ENCODE results near the gene CCDC85C. TPM values are rescaled to one million over a fixed set of nuclear protein-coding genes. Genes with fewer than 3 reads are reported as not detected.

CCDC85C gene
- total and polyA plus RNA-seq, 10 of the 15 experiments (the other 5 are each of a cell fraction or from before 2014, with no cell fraction given), result 0.03 to 3.6 (median 1.1) TPM

DNA sequence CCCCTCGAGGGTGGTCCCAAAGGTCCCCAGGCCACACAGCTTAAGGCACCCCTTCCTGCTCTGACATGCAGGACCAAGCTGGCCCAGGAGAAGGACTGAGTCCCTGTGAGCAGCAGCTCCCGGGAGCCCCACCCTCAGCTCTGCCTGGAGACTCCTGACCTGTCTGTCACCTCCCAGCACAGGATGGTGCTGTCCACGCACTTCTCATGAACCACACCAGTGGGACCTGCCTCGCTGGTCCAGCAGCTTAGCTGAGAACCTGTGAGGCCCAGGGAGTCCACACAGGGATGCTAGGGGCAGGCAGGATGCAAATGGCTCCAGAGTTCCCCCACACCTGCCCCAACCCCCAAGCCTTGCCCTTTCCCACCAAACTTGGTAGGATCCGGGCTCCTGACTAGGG lies 27.7 kb downstream of the CCDC85C start:
- no peak for FAIRE-seq
- Histone ChIP-seq H3K79me2 (ENCODE audit: control insufficient read depth, insufficient read depth, low read length) (no peaks in the 10 kb centered on the region), H3K4me3 (no peak overlapping the region), H3K27ac (ENCODE audit: control insufficient read depth, insufficient read depth) (no peak overlapping the region), H3K4me1 (ENCODE audit: control insufficient read depth, insufficient read depth, low read length) (no peaks in the 10 kb centered on the region), H3K4me2 (ENCODE audit: control insufficient read depth, insufficient read depth) (no peak overlapping the region), H2AFZ (ENCODE audit: control insufficient read depth, low read depth, low read length) (no peak overlapping the region), H4K20me1 (ENCODE audit: control insufficient read depth, insufficient read depth) (no peaks in the 10 kb centered on the region), H3K27me3 (replicated peaks in 1 of 2; ENCODE audit: control insufficient read depth in 2 of 2, insufficient read depth in 2 of 2, low read length in 1 of 2) (no peaks in the 10 kb centered on the region), H3K36me3 (ENCODE audit: control insufficient read depth in 2 of 2, insufficient read depth in 2 of 2, low read length in 1 of 2) (no peaks in the 10 kb centered on the region), H3K9me3 (replicated peaks; ENCODE audit: control insufficient read depth, insufficient read depth, low read length) (no peaks in the 10 kb centered on the region), H3K9ac (ENCODE audit: control insufficient read depth, insufficient read depth, low read length) (no peak overlapping the region)
- no peak for ATAC-seq
- intact Hi-C loops (cut with micrococcal nuclease; ENCODE audit: unreplicated experiment) (no loop called here), in situ Hi-C loops (cut with MboI) (no loop called here)
- CTCF ChIA-PET, result interaction anchor here (1.5 kb wide), 1 partner anchor 29 kb away, joined by 5 read pairs; no protein-coding TSS in a partner anchor
- DNase-seq (ENCODE audit: low read depth, low spot score), result no peak
- RAD21 ChIA-PET (ENCODE audit: unreplicated experiment), result interaction anchor here (1.0 to 1.6 kb wide), 2 partner anchors 29 to 52 kb away, joined by 3 to 4 read pairs; no protein-coding TSS in a partner anchor
- 32% methylated on average over 5 of the region's 5 CpGs for WGBS (ENCODE audit: insufficient coverage, insufficient replicate concordance, low lambda C conversion rate, missing lambda C conversion rate)
- POLR2A ChIA-PET, result no interaction called here
- SMC1A ChIA-PET (ENCODE audit: uncharacterized antibody, unreplicated experiment), result interaction anchor here (1.4 kb wide), 1 partner anchor 25 kb away, joined by 3 read pairs; no protein-coding TSS in a partner anchor
- BruUV-seq (replicated peaks), result no TSS peak
- TF ChIP-seq NFIC (IDR thresholded peaks at IDR 0.05; ENCODE audit: low read depth, low read length) (no peak), GATAD2B (conservative IDR thresholded peaks at IDR 0.05; ENCODE audit: low read depth) (no peak), SP1 (IDR thresholded peaks at IDR 0.05; ENCODE audit: low read depth, low read length) (no peak), SMC3 (IDR thresholded peaks at IDR 0.05; ENCODE audit: borderline replicate concordance, low read length) (no peak), CHD1 (IDR thresholded peaks at IDR 0.05; ENCODE audit: low read depth, low read length) (no peak), RBBP5 (conservative IDR thresholded peaks at IDR 0.05) (no peak), TCF7 (IDR thresholded peaks at IDR 0.05; ENCODE audit: borderline replicate concordance) (no peak), NFXL1 (IDR thresholded peaks at IDR 0.05; ENCODE audit: borderline replicate concordance) (no peak), NFYA (IDR thresholded peaks at IDR 0.05; ENCODE audit: borderline replicate concordance, low read depth, low read length) (no peak), HDGF (IDR thresholded peaks at IDR 0.05) (no peak), RELB (IDR thresholded peaks at IDR 0.05; ENCODE audit: low read depth) (no peak), BCL3 (IDR thresholded peaks at IDR 0.05; ENCODE audit: borderline replicate concordance, insufficient read depth, low read depth, low read length, poor library complexity, severe bottlenecking) (no peak), RFX5 (IDR thresholded peaks at IDR 0.05; ENCODE audit: low read depth, low read length) (no peak), SIX5 (IDR thresholded peaks at IDR 0.05; ENCODE audit: low read depth, low read length, severe bottlenecking) (no peak)
- TF ChIP-seq, protein P1, sequence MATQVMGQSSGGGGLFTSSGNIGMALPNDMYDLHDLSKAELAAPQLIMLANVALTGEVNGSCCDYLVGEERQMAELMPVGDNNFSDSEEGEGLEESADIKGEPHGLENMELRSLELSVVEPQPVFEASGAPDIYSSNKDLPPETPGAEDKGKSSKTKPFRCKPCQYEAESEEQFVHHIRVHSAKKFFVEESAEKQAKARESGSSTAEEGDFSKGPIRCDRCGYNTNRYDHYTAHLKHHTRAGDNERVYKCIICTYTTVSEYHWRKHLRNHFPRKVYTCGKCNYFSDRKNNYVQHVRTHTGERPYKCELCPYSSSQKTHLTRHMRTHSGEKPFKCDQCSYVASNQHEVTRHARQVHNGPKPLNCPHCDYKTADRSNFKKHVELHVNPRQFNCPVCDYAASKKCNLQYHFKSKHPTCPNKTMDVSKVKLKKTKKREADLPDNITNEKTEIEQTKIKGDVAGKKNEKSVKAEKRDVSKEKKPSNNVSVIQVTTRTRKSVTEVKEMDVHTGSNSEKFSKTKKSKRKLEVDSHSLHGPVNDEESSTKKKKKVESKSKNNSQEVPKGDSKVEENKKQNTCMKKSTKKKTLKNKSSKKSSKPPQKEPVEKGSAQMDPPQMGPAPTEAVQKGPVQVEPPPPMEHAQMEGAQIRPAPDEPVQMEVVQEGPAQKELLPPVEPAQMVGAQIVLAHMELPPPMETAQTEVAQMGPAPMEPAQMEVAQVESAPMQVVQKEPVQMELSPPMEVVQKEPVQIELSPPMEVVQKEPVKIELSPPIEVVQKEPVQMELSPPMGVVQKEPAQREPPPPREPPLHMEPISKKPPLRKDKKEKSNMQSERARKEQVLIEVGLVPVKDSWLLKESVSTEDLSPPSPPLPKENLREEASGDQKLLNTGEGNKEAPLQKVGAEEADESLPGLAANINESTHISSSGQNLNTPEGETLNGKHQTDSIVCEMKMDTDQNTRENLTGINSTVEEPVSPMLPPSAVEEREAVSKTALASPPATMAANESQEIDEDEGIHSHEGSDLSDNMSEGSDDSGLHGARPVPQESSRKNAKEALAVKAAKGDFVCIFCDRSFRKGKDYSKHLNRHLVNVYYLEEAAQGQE (IDR thresholded peaks at IDR 0.05; ENCODE audit: low read depth, low read length), result no peak
- TF ChIP-seq, protein P2, sequence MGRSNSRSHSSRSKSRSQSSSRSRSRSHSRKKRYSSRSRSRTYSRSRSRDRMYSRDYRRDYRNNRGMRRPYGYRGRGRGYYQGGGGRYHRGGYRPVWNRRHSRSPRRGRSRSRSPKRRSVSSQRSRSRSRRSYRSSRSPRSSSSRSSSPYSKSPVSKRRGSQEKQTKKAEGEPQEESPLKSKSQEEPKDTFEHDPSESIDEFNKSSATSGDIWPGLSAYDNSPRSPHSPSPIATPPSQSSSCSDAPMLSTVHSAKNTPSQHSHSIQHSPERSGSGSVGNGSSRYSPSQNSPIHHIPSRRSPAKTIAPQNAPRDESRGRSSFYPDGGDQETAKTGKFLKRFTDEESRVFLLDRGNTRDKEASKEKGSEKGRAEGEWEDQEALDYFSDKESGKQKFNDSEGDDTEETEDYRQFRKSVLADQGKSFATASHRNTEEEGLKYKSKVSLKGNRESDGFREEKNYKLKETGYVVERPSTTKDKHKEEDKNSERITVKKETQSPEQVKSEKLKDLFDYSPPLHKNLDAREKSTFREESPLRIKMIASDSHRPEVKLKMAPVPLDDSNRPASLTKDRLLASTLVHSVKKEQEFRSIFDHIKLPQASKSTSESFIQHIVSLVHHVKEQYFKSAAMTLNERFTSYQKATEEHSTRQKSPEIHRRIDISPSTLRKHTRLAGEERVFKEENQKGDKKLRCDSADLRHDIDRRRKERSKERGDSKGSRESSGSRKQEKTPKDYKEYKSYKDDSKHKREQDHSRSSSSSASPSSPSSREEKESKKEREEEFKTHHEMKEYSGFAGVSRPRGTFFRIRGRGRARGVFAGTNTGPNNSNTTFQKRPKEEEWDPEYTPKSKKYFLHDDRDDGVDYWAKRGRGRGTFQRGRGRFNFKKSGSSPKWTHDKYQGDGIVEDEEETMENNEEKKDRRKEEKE (IDR thresholded peaks at IDR 0.05), result no peak

All from GM12878 (cell line).